Fibroblast of skin of left quadriceps (primary cell): ENCODE measurements around the gene ATP5MC2.
"Not testable (repeated sequence)": the region's sequence is repeated elsewhere in the genome, so short reads cannot be mapped to it uniquely, and the experiment has no call there.

ENCODE experiments used
- DNase-seq, 2 experiments: peaks; one replicate each; pipeline ENCODE4 v3.0.0-alpha.2; 2013; ENCODE audit warnings: low read depth in 2 of 2

ATP5MC2 gene

GRCh38 chr12:53675701-53676607 lies at the start of gene ATP5MC2:
TSS of gene ATP5MC2 (minus strand) at chr12:53676083. CDS start at chr12:53672614, 3,469 bp downstream.
- DNase-seq, result peak; percentile 97

- no peak for DNase-seq
Measured at GRCh38 chr12:53722450-53723041, 46.7 kb upstream of the ATP5MC2 start.

- no peak for DNase-seq
Measured at GRCh38 chr12:53720946-53721345, 45.1 kb upstream of the ATP5MC2 start.

- DNase-seq, result no peak
Measured at GRCh38 chr12:53719649-53720048, 43.8 kb upstream of the ATP5MC2 start.

GRCh38 chr12:53718567-53718966 lies 42.7 kb upstream of the ATP5MC2 start:
- DNase-seq, result not testable (repeated sequence)

- no peak for DNase-seq
Measured at GRCh38 chr12:53717319-53717718, 41.4 kb upstream of the ATP5MC2 start.

- no peak for DNase-seq
Measured at GRCh38 chr12:53714004-53714403, 38.1 kb upstream of the ATP5MC2 start.

- DNase-seq, result no peak
Measured at GRCh38 chr12:53713516-53713915, 37.6 kb upstream of the ATP5MC2 start.

- no peak for DNase-seq
Measured at GRCh38 chr12:53712059-53712643, 36.3 kb upstream of the ATP5MC2 start.

GRCh38 chr12:53710091-53710490 lies 34.2 kb upstream of the ATP5MC2 start:
- no peak for DNase-seq

- no peak for DNase-seq
Measured at GRCh38 chr12:53709671-53710070, 33.8 kb upstream of the ATP5MC2 start.

GRCh38 chr12:53706080-53706479 lies 30.2 kb upstream of the ATP5MC2 start:
- DNase-seq, result no peak

GRCh38 chr12:53703756-53704155 lies 27.9 kb upstream of the ATP5MC2 start:
- peak; percentile 45 to 46 for DNase-seq

- peak; percentile 41 to 44 for DNase-seq
Measured at GRCh38 chr12:53701518-53702264, 25.8 kb upstream of the ATP5MC2 start.

GRCh38 chr12:53700567-53700966 lies 24.7 kb upstream of the ATP5MC2 start:
- DNase-seq, result no peak

GRCh38 chr12:53699678-53700025 lies 23.8 kb upstream of the ATP5MC2 start:
- DNase-seq, result no peak

GRCh38 chr12:53698948-53699677 lies 23.2 kb upstream of the ATP5MC2 start:
- no peak for DNase-seq

- no peak for DNase-seq
Measured at GRCh38 chr12:53696655-53697331, 20.9 kb upstream of the ATP5MC2 start.

GRCh38 chr12:53696285-53696654 lies 20.4 kb upstream of the ATP5MC2 start:
- peak; percentile 35 to 41 for DNase-seq

GRCh38 chr12:53695152-53696145 lies 19.6 kb upstream of the ATP5MC2 start:
- no peak for DNase-seq
